HG02571 (cell line): ENCODE data around the gene SLC35F1.
"Not testable (repeated sequence)": the region's sequence is repeated elsewhere in the genome, so short reads cannot be mapped to it uniquely, and the experiment has no call there.

Source experiments
- ATAC-seq: cut with Tn5 transposase; IDR thresholded peaks from one replicate; pipeline ENCODE4 v1.9.1; 2021; ENCODE audit warnings: mild to moderate bottlenecking, moderate library complexity; ENCODE audit not compliant: unreplicated experiment

The SLC35F1 gene

DNA sequence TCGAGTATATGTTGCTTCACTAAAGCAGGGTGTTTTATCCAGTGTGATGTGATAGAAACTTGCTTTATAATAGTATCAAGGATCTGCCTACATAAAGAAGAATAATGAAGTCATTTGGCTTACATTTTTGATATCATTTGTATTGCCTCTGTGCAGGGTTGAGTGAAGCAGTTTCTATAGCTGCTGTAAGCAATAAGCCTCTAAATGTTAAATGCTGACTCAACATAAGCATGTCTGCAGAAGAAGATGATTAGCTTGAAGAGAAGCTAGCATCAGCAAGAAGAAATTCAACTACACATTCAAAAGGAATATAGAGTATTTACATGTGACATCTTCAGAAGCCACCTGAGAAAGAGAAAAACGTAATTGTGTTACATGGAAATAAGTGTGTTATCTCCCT lies 17.6 kb downstream of the SLC35F1 start:
- ATAC-seq, result no peak

GRCh38 chr6:117927866-117928265 lies 20.8 kb downstream of the SLC35F1 start:
- ATAC-seq, result no peak

GRCh38 chr6:117928833-117929232 lies 21.8 kb downstream of the SLC35F1 start:
- ATAC-seq, result no peak

DNA sequence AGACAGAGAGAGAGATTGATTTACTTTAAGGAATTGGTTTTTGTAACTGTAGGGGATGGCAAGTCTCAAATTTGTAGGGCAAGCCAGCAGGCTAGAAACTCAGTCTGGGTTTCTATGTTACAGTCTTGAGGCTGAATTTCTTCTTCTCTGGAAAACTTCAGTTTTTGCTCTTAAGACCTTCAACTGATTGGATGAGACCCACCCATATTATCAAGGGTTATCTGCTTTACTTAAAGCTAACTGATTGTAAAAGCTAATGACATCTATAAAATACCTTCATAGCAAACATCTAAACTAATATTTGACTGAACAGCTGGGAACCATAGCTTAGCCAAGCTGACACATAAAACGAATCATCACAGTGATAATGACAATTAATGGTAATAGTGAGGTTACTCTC lies 22.4 kb downstream of the SLC35F1 start:
- no peak for ATAC-seq

GRCh38 chr6:117930645-117931044 lies 23.6 kb downstream of the SLC35F1 start:
- no peak for ATAC-seq

DNA sequence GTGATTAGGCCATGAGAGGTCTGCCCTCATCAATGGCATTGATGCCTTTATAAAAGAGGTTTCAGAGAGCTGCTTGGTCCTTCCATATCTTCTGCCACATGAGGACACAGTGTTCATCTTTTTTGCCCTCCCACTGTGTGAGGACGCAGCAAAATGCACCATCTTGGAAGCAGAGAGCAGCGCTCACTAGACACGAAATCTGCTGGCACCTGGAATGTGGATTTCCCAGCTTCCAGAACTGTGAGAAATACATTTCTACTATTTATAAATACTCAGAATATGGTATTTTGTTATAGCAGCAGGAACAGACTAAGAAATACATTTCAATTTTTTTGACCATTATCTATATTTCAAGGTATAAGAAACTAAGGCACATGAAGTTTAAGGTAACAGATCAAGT lies 24.9 kb downstream of the SLC35F1 start:
- ATAC-seq, result no peak

GRCh38 chr6:117932676-117933075 lies 25.6 kb downstream of the SLC35F1 start:
- ATAC-seq, result no peak

DNA sequence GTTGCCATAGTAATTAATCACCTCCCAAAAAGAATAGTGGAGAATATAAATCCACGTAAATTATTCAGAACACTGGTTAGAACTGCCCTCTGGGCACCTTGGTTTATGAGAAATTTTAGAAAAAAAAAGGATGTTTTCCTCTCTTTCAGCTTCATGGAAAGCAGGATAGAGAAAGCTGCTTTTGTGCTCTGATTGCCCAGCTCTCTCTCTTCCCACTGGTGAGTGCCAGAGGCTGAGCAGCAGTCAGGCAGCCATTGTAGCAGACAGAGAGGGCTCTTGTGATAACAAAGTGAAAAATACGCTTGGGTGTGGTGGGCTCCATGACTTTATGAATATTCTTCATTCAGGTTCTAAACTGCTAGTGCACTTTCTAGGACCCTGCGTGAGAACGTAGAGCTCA lies 26.4 kb downstream of the SLC35F1 start:
- ATAC-seq, result no peak

- no peak for ATAC-seq
These were observed 31.4 kb downstream of the SLC35F1 start for GRCh38 chr6:117938311-117938995.

GRCh38 chr6:117947234-117947633 lies 40.2 kb downstream of the SLC35F1 start:
- ATAC-seq, result no peak

- ATAC-seq, result no peak
These were observed 44.7 kb downstream of the SLC35F1 start for GRCh38 chr6:117951783-117952182.

GRCh38 chr6:117955684-117956256 lies 48.7 kb downstream of the SLC35F1 start:
- no peak for ATAC-seq

DNA sequence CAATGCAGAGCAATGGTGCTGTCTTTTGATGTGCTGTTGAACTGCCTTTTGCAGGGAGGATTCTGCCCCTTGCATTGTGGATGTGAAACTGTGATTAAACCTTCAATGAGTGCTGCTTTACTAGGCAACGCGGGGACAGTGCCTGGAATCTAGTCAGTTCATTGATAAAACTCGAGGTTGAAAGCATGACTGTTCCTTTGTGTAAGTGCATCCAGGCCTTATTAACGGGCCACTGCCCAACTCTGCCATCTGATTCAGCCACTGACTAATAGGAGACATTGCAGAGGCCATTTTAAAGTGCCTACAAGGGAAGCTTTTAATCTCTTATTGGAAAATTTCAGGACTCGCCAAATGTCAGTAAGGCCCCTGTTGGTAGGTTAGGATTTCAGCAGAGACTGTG lies 49.3 kb downstream of the SLC35F1 start:
- no peak for ATAC-seq

DNA sequence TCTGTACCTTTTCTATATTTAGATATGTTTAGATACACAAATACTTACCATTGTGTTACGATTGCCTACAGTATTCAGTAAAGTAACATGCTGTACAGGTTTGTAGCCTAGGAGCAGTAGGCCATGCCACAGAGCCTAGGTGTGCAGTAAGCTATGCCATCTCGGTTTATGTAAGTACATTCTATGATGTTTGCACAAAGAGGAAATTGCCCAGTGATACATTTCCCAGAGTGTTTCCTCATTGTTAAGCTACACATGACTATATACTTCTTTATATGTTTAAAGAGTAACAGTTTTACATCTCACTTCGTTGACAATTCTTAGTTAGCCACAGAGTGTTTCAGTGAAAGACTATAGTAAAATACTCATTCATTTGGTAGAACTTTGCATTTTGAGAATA lies 51.5 kb downstream of the SLC35F1 start:
- ATAC-seq, result no peak

DNA sequence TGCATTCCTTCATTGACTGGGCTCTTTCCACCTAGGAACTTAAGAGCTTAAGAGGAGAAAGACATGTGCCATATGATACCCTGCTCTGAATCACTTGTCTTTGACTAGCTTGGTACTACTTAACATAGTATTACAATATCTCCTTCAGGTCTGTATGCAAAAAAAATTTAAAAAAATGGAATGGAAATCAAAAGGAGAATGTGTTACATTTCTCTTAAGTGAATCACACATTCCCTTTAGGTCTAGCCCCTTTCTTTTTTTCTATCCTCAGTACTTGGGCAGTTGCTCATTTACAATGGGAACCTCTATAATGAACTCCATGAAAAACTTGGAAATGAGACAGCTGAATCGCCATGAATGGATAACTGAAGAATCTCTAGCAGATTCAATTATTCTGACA lies 53.8 kb downstream of the SLC35F1 start:
- ATAC-seq, result no peak

DNA sequence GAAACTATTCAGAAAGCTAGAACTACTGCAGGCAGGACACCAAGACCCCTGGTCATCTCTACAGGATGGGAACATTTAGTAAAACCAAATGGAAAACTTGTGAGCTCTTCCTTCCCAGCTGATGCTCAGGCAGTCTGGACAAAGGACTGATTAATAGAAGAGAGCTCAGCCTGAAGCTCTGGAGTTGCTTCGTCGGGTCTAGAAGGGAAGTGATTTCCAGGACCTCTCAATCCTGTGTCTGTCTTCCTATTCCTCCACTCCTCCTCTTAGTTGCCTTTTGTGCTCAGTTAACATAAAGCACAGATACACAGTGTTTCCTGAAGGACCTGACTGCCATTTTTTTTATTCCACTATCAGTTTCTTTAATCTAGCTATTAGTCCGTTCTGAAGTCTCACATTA lies 54.2 kb downstream of the SLC35F1 start:
- ATAC-seq, result no peak

DNA sequence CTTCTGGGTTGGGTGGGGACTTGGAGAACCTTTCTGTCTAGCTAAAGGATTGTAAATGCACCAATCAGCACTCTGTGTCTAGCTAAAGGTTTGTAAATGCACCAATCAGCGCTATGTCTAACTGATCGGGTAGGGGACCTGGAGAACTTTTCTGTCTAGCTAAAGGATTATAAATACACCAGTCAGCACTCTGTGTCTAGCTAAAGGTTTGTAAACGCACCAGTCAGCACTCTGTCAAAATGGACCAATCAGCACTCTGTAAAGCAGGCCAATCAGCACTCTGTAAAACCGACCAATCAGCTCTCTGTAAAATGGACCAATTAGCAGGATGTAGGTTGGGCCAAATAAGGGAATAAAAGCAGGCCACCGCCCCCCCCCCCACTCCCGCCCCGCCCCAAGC lies 58.7 kb downstream of the SLC35F1 start:
- ATAC-seq, result not testable (repeated sequence)

GRCh38 chr6:117971637-117972036 lies 64.6 kb downstream of the SLC35F1 start:
- ATAC-seq, result no peak

- no peak for ATAC-seq
These were observed 68.0 kb downstream of the SLC35F1 start for GRCh38 chr6:117974914-117975627.

DNA sequence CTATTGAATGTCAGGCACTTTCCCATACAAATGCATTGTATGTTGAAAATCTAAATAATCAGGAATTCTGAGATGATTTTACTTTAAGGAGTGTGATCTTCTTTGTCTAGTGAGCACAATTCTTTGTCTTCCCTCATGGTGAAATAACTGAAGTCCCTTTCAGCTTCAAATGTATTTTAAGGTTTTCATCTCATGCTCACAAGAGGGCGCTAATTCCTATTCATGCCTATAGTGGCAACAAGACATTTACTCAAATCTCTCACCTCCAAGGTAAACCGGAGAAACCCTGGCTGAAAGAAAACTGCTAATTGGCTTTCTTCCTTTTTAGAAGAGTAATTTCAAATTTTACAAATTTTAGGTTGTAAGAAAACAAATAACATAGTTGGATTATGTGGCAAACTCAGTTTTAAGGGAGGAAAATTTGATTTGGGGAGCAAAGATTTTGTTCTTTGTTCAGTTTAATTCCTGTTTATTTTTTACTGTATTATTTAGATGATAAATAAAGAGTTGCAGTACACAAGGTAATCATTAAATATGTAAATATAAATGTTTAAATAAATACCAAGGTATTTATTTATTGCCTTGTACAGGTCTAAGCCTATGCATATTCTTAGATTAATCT lies 69.1 kb downstream of the SLC35F1 start:
- peak; percentile 59 for ATAC-seq

DNA sequence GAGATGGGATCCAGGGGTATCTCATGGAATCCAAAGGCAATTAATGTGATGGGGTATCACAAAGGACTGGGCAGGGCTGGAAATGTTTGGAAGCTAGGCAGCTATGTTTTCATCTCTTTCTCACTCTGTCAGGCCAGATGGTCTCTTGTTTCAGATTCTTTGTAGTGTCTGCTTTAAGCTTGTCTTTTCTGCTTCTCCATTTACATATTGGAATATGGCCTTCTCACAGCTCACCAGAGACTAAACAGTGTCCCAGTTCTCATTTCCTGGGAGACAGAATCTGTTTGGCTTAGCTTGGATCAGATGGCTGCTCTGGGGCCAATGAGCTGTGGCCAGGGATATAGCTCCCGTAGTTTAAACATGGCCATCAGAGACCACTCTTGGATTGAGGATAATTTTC lies 78.9 kb downstream of the SLC35F1 start:
- no peak for ATAC-seq

GRCh38 chr6:117986396-117986795 lies 79.3 kb downstream of the SLC35F1 start:
- no peak for ATAC-seq
